Body of pancreas (tissue), 4 donors: ENCODE data around the gene CCDC77.

Experiments
- CTCF ChIP-seq, 7 experiments: fragments of 450-650 bp in 4 of 7; fragments of 200-600 bp in 3 of 7; sonication (generic) in 3 of 7; IDR thresholded peaks; one replicate each; pipeline ENCODE4 v1.5.1; 2016 to 2019; ENCODE audit warnings: antibody characterized with exemption in 7 of 7
- POLR2A ChIP-seq, 3 donors: fragments of 450-650 bp; IDR thresholded peaks; one replicate each; pipeline ENCODE4 v1.6.1; 2016; ENCODE audit warnings: antibody characterized with exemption in 3 of 3, mild to moderate bottlenecking in 2 of 3

- TF ChIP-seq CTCF (IDR thresholded peaks at IDR 0.05) (peak in 5 of 7 experiments; percentile 8 to 45 (median 33)), POLR2A (IDR thresholded peaks at IDR 0.05) (peak in 2 of 3 donors; percentile 17 to 37)
Measured at GRCh38 chr12:401235-402028, at the start of gene CCDC77.
